ENCODE data around the gene CRIP2. TPM values are rescaled to one million over a fixed set of nuclear protein-coding genes. Genes with fewer than 3 reads are reported as not detected.

The CRIP2 gene
- total RNA-seq, 4 donors from 2014 or later = 31.4 to 47.1 (median 38.8) TPM

GRCh38 chr14:105487449-105487985 lies 12.9 kb downstream of the CRIP2 start:
- no peak for DNase-seq
- H3K9me3 ChIP-seq = no peaks in the 10 kb centered on the region
- H3K4me3 ChIP-seq = peak overlapping the region; percentile 46 to 50 (median 48)
- no peak for TF ChIP-seq CTCF (IDR thresholded peaks at IDR 0.05 in 4 of 5, conservative IDR thresholded peaks at IDR 0.05 in 1 of 5)
- TF ChIP-seq POLR2A (IDR thresholded peaks at IDR 0.05) = no peak
- intact Hi-C loops (cut with DNase I; ENCODE audit: low total_unique reads) = no loop called here
- in situ Hi-C loops (cut with MboI; ENCODE audit: low sequenced_read_pairs in 4 of 4) = loop anchor here in 1 of 4 donors (25.0 kb wide), 1 partner anchor 125 kb away; no protein-coding TSS in a partner anchor
- peak overlapping the region; percentile 69 to 81 (median 76) for H3K27ac ChIP-seq
- no peak for ATAC-seq
- peaks cover 2 to 15% (median 5%) of the 10 kb centered on the region in 3 donors for H3K27me3 ChIP-seq
- H3K4me1 ChIP-seq = peaks cover 31 to 45% of the 10 kb centered on the region in 2 donors
- no peaks in the 10 kb centered on the region for H3K36me3 ChIP-seq

DNA sequence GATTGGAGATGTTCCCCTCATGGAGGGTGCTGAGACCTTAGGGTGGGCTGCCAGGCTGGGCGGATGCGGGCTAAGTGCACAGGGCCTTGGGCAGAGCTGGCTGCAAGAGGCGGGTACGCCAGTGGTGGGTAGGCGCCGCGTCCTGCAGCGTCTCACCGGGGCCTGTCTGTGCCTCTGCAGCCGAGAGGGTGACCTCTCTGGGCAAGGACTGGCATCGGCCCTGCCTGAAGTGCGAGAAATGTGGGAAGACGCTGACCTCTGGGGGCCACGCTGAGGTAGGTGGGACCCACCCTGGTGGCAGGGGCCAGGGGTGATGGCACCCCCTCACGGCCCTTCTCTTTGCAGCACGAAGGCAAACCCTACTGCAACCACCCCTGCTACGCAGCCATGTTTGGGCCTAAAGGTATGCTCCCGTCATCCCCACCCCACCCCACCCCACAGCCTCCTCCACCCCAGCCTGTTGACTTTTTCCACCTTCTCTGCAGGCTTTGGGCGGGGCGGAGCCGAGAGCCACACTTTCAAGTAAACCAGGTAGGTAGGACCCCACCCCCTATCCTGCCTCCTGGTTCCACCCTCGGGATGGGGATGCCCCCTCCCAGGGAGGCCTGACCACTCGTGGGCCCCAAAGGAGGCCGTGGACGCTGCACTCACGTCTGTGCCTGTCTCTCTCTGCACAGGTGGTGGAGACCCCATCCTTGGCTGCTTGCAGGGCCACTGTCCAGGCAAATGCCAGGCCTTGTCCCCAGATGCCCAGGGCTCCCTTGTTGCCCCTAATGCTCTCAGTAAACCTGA lies 13.6 kb downstream of the CRIP2 start:
- no peak for DNase-seq
- H3K27me3 ChIP-seq = peaks cover 0 to 15% (median 5%) of the 10 kb centered on the region in 3 donors
- H3K27ac ChIP-seq = peak overlapping the region; percentile 69 to 81 (median 76)
- ATAC-seq = no peak
- H3K4me1 ChIP-seq = peaks cover 24 to 39% of the 10 kb centered on the region in 2 donors
- peak overlapping the region; percentile 46 to 50 (median 48) for H3K4me3 ChIP-seq
- H3K36me3 ChIP-seq = no peaks in the 10 kb centered on the region
- TF ChIP-seq POLR2A (IDR thresholded peaks at IDR 0.05) = no peak
- TF ChIP-seq CTCF (IDR thresholded peaks at IDR 0.05 in 4 of 5, conservative IDR thresholded peaks at IDR 0.05 in 1 of 5) = no peak
- H3K9me3 ChIP-seq = no peaks in the 10 kb centered on the region
- in situ Hi-C loops (cut with MboI; ENCODE audit: low sequenced_read_pairs in 4 of 4) (loop anchor here in 1 of 4 donors (25.0 kb wide), 1 partner anchor 126 kb away; no protein-coding TSS in a partner anchor), intact Hi-C loops (cut with DNase I; ENCODE audit: low total_unique reads) (no loop called here)

GRCh38 chr14:105488781-105489541 lies 14.3 kb downstream of the CRIP2 start:
- no peak for DNase-seq
- Histone ChIP-seq H3K4me1 (peaks cover 23 to 31% of the 10 kb centered on the region in 2 donors), H3K4me3 (peak overlapping the region in 2 of 4 donors; percentile 67 to 72), H3K27ac (peak overlapping the region; percentile 81 to 93 (median 86)), H3K9me3 (no peaks in the 10 kb centered on the region), H3K36me3 (no peaks in the 10 kb centered on the region), H3K27me3 (peaks cover 0 to 15% (median 5%) of the 10 kb centered on the region in 3 donors)
- TF ChIP-seq CTCF (IDR thresholded peaks at IDR 0.05 in 4 of 5, conservative IDR thresholded peaks at IDR 0.05 in 1 of 5) (no peak), POLR2A (IDR thresholded peaks at IDR 0.05) (no peak)
- ATAC-seq = no peak
- in situ Hi-C loops (cut with MboI; ENCODE audit: low sequenced_read_pairs in 4 of 4) = loop anchor here in 1 of 4 donors (25.0 kb wide), 1 partner anchor 127 kb away; no protein-coding TSS in a partner anchor
- intact Hi-C loops (cut with DNase I; ENCODE audit: low total_unique reads) = no loop called here

DNA sequence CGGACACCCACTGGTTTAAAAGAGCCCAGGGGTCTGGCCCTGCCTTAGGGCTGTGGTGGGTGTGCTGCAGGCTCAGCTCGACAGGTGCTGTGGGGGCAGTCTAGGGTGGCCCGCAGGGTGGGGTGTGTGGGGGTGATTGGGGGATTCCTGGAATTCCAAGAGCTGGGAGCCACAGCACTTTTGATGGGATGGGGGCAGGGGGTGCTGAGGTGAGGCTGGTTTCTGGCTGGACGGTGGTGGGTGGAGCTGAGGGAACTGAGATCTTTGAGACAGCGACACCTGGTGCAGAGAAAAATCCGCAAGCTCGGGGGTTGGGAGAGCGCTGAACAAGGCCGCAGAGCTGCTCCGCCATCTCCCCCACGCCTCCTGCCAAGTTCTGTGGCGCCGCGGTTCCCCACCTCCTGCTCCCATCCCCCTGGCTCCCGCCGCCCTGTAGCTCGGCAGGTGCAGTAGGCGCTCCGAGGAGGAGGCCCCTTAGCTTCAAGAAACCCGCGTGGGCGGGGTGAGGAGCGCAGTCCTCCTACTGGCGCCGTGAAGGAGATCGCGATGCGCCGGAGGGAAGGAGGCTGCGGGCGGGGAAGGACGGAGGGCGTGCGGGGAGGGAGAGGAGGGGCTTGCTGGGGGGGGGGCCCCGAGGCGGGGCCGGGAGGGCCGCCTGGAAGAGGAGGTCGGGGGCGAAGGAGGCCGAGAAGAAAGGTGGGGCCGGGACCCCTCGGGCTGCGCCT lies 15.1 kb downstream of the CRIP2 start:
- peak overlapping the region; percentile 67 to 91 (median 70) for H3K4me3 ChIP-seq
- peaks cover 0 to 14% (median 5%) of the 10 kb centered on the region in 3 donors for H3K27me3 ChIP-seq
- in situ Hi-C loops (cut with MboI; ENCODE audit: low sequenced_read_pairs in 4 of 4) = loop anchor here in 1 of 4 donors (25.0 kb wide), 1 partner anchor 127 kb away; no protein-coding TSS in a partner anchor
- H3K9me3 ChIP-seq = no peaks in the 10 kb centered on the region
- peak; percentile 43 to 46 for ATAC-seq
- H3K27ac ChIP-seq = peak overlapping the region; percentile 81 to 93 (median 86)
- TF ChIP-seq CTCF (IDR thresholded peaks at IDR 0.05 in 4 of 5, conservative IDR thresholded peaks at IDR 0.05 in 1 of 5) = peak; percentile 56 to 72 (median 67)
- TF ChIP-seq POLR2A (IDR thresholded peaks at IDR 0.05) = no peak
- intact Hi-C loops (cut with DNase I; ENCODE audit: low total_unique reads) = loop anchor here (1.0 to 10.0 kb wide), 5 partner anchors 8 to 325 kb away; partner anchors contain the start of genes CRIP2 and JAG2
- peak; percentile 70 to 84 for DNase-seq
- H3K4me1 ChIP-seq = peaks cover 23 to 28% of the 10 kb centered on the region in 2 donors
- H3K36me3 ChIP-seq = no peaks in the 10 kb centered on the region

All from gastrocnemius medialis (tissue), 4 donors.